NCI-H748 treated with DMSO at 0.1 percent for 48 hours (cell line): Measurements from ENCODE around the gene ZNF436.

Experiments
- DNase-seq: peaks from one replicate; lab custom pipeline; 2025; lab: John Stamatoyannopoulos, UW

ZNF436 gene

DNA sequence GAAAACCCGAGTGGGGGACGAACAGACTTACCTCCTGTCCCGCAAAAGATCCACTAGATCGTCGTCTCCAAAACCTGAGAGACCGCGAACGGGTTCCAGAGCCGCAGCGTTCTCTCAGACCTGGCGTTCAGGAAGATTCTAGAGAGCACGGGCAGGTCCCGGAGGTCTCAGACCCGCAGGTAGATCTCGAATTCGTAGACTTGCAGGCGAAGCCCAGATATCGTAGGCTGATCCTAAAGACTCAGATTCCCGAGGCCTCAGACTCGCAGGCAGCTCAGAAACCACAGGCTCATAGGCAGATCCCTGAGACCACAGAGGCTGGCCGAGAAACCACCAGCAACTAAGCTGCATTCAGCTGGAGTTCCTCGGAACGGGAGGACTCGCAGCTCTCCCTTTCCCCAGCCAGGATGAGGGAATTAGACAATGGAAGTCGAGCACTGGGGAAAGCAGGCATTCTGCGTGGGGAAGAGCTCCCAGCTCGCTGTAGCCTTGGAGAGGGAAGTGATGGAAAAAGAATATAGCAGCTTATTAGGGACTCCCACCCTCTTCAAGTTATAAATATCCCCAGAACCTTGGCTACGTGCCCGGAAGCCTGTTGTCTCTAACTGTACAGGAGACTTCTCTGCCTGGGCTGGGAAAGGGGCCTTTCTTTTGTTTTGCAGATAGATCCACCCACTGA is at the start of gene ZNF436:
TSS of gene ZNF436 (minus strand) at position 502 of the 679 bp plus-strand sequence. CDS start 1,831 bp downstream, outside the sequence.
- DNase-seq: peak; percentile 42

DNA sequence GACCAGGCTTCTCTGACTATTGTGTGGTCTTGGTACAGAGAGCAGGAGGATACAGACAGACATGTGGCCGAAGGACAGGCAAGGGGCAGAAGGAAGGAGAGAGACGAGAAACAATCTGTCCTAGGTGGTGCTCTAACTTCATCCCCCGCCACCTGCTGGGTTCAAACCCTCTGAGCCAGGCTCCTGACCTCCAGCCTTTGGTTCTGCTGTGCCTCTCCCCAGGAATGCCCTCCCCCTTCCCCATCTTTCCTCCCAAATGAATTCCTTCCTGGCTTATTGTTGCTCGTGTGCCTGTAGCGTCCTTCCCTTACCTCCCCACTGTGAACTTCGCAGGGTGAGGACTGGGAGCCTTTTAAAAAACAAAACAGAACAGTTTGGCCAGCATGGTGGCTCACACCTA is 49.5 kb upstream of the ZNF436 start:
- DNase-seq: no peak

DNA sequence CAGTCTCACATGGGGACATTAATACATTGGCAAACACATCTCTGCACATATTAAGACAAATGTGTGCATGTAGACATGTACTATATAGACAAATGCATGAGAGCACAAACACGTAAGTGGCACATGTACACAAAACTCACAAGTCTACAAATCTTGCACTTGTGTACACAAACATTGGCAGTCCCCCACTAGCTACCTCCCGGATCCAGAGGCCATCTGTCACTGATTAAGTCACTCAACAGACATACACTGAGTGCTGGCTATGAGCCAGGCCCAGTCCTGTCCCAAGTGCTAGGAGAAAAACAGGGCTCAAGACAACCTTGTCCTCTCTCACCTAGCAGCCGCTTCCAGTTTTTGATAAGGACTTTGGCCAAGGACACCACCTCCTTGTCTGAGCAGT is 47.9 kb upstream of the ZNF436 start:
- no peak for DNase-seq

DNA sequence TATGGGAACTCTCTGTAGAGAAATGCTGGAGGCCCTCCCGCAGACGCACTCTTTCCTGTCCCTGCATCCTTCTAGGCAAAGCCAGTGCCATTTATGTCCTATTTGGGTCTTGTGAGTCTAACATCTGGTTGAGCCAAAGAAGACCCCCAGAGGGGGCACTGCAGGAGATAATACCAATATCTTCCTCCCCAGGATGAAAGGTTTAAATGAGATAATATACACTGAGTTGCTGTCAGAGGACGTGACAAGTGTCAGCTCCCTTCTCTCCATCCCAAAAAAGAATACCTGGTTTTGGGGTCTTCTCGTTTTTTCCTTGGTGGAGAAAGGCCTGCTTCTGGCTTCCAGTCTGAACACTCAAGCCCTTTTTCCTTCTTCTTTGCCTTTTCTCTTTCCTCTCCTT is 47.3 kb upstream of the ZNF436 start:
- DNase-seq: no peak

DNA sequence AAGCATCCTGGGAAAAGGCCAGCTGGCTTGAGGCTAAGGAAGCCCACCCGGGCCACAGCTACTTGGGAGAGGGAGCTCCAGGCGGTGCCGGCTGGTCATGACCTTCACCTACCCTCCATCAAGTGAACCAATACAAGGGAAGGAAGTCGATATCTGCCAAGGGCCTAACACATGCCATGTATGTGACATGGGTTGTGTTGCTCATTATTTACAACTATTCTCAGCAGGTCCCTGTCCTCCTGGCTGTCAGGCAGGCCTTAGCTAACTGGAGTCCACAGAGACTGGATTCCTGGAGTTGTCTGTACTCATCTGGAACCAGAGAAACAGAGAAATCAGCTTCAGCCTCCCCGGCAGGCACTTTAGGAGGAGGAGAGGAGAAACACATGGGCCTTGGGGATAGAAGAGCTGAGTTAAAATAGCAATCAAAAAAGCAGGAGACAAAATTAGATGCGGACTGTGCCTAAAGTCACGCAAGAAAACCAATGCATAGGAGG is 39.2 kb upstream of the ZNF436 start:
- DNase-seq: no peak

DNA sequence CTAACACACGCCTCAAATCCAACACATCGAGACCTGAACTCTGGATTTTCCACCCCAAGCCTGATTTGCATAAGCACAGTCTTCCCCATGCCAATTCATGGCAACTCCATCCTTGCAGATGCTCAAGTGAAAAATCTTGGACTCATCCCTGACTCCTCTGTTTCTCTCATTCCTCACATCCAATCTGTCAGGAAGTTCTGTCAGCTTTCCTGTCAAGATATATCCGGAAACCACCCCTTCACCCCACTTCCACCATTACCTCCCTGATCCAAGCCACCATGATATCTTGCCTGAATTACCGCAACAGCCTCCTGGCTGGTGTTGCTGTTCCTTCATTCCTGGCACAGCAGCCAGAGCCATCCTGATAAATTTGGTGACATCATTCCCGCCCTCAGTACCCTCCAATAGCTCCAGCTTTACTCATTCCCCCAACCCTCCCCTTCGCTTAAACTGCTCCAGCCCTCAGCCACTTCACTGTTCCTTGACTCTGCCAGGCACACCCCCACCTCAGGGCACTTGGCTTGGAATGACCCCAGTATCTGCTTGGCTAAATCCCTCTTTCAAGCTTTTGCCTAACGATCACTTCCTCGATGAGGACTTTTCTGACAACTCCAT is 37.5 kb upstream of the ZNF436 start:
- DNase-seq: no peak

DNA sequence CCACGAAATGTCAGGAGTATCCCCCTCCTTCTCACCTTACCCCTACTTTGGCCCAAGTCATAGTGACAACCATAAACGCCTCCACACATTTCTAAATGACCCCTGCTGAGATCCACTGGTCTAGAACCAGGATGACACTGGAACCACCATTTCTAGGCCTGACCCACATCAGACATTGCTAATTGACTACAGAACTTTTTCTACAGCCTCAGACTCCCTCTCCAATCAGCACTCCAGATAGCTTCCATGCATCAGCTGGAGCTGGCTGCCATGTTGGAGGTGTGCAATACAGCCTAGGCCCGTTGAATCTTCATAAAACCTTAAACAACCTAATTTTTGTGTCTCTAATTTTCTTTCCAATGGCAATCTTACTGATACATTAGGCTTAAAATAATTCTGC is 36.3 kb upstream of the ZNF436 start:
- no peak for DNase-seq

DNA sequence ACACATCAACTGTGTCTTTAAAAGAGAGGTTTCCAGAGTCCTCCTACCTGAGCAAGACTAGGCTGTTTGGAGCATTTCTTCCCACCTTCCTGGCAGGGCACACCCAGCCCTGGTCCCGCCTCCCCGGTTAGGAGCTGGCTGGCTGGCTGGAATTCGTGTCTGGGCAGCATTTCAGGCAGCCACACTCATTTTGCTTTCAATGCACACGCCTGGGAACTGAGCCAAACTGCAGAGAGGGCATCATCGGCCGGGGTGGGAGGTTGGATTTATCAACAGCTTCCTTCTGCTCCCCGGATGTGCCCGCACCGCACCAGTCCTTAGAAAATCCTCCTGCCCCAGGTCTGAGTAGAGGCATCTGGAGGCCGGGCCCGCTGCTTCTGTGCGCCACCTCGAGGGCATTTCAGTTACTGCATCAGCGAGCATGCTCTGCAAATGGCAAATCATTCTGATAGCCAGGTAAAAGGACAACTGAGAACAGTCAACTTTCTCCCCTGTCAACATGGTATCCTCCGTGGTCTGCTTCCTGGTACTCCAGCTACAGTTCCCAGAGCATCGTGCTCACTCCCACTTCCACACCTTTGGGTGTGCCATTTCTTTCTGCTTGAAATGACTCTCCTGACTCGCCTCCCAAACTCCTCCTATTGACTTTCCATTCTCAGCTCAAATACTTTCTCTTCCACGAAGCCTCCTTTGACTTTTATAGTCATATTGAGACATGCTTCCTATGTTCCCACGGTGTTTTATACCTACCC is 34.3 kb upstream of the ZNF436 start:
- peak; percentile 75 for DNase-seq

DNA sequence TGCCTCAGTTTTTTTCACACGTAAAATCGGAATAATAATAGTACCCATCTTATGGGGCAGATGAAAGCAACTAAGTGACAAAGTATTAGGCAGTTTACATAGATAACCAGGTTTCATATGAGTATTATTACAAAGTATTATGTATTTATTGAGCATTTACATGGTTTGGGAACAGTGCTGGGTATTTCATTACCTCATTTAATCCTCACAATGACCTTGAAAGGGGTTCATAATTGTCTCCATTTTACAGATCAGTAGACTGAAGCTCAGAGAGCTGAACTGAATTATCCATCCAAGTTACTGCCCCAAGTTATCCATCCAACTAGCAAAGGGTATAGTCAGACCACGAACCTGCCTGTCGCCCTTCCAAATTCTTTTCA is 33.7 kb upstream of the ZNF436 start:
- DNase-seq: no peak

DNA sequence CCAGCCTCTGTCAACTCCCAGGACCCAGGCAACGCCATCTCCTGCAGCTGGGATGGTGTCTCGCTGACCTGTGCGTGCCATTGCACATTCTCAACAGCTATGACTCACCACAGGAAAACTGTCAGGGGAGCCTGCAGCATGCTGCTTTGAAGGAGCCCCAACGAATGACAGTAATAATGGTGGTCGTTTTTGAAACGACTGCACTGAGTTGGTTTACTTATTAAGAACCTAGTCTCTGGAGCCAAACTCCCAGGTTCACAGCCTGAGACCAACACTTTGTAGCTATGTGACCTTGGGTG is 33.4 kb upstream of the ZNF436 start:
- DNase-seq: no peak

DNA sequence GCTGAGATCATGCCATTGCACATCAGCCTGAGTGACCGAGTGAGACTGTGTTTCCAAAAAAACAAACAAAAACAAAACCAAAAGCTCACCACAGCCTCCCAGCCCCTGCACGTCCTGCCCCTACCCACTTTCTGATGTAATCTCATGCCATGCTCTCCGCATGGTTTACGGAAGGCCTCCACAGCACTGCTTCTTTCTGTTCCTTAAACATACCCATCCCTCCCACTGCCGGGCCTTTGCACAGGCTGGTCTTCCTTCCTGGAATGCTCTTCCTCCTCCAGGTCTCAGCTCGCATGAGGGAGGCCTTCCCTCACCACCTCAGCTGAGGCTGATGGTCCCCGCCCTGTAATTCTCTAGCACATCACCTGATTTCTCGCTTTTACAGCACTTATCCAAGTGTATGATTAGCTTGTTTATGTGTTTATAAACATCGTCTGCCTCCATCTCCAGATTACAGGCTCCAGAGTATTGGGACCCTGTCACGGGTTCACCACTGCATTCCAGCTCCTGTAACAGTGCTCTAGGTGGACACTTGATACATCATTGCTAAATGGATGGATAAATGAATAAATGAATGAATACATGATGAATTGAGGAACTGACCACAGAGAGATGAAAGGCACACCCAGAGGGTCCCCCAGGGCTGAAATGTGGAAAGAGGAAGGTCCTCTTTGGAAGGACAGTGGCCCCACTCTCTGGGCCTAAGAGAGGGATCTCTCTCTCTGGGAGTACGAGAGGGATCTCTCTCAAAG is 32.8 kb upstream of the ZNF436 start:
- no peak for DNase-seq

DNA sequence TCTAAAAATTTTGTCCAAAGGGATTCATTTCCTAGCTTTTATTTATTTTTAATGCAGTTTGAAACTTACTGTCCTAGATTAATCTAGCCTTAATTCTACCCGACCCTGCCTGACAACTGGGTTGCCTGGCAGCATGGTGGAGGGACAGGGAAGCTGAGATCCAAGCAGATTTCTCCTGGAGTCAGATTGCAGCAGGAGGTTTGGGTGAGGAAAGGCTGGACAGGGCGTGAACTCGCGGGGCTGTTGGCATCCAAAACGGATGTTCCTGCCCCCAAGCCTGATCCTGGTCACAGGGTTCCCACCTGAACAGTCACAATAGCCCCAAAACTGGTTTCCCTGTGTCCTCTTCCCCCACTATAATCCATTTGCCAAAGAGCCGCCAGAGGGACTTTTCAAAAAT is 31.7 kb upstream of the ZNF436 start:
- no peak for DNase-seq

DNA sequence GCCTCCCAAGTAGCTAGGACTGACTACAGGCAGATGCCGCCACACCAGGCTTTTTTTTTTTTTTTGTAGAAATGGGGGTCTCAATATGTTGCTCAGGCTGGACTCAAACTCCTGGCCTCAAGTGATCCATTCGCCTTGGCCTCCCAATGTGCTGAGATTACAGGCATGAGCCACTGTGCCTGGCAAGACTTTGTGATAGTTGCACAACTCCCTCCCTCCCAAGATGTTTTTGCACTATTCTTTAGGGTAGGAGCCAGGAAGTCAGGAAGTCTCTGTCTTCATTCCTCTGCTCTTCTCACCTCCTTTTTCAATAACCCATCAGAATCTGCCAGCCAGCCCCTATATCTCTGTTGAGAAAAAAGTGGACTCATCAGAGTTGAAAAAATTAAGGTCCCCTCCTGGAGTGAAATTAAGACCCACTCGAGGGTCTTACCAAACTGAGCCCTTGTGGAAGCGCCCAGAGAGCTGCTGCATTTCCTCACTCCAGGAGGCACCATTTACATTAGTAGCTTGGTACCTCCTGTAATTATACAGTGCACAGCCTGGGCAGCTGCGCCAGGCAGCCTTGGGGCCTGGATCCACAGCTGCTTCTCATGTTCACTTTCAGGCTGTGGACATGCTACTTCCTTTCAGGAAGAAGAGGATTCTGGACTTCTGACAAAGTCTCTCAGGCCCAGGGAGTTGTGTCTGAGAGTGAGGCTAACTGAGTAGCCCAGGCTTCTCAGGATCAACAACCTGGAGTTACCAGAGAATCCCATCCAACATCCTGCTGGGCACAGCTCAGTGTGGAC is 30.9 kb upstream of the ZNF436 start:
- DNase-seq: no peak

DNA sequence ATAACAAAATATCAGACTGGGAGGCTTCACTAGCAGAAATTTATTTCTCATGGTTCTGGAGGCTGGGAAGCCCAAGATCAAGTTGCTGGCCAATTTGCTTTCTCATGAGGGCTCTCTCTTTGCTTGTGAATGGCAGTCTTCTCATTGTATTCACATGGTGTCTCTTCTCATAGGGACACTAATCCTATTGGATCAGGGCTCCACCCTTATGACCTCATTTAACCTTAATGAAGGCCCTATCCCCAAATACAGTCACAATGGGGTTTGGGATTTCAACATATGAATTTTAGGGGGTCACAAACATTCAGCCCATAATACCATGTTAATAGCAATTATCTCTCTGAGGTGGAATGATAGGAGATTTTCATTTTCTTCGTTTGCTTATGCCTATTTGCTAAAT is 29.6 kb upstream of the ZNF436 start:
- no peak for DNase-seq

DNA sequence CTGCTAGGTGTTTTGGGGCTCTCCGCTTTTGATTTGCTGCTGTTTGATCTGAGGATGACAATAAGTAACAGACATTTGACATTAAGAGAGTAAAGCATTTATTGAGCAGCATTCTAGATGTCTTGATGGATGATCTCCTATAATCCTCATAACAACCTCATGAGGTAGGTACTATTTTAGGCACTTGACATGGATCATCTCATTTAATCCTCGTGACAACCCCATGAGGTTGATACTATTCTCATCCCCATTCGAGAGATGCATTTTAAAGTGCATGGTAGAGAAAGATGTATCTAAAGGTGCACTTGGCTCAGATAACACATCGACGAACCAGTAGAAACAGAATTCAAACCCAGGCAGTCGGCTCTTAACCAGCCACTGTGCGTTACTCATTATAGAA is 28.3 kb upstream of the ZNF436 start:
- no peak for DNase-seq

DNA sequence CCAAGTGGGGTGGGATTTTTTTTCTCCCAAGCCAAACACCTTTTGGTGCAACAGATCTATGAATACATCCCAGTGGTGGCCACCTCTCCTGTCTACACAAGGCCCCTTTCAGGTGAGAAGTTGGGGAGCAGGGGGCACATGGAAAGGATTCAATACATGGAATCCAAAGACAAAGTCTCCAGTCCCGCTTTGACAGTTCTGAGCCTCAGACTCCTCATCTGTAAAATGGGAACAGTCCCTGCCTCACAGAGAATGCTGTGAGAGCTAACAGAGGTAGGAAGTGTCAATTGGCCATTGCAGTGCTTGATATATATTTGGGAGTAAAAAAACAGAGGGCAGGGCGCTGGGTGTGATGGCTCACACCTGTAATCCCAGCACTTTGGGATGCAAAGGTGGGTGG is 26.7 kb upstream of the ZNF436 start:
- no peak for DNase-seq

DNA sequence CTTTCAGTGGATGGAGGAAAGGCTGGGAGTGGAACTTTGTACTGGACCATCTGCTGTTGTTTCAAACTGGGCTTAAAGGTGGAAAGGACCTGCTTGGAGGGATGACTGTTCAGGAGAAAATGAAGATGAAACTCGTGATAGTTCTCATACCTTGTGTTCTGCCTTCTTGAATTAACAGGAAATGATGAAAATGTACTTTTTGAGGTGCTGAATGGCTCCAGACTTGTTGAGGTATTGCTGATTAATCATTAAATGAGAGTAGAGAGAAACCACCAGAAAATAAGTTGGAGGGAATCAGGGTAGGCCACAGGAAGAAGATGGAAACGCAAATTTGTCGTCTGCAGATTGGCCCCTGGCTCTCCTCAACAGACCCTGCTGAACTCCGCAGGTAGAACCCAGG is 26.2 kb upstream of the ZNF436 start:
- no peak for DNase-seq

DNA sequence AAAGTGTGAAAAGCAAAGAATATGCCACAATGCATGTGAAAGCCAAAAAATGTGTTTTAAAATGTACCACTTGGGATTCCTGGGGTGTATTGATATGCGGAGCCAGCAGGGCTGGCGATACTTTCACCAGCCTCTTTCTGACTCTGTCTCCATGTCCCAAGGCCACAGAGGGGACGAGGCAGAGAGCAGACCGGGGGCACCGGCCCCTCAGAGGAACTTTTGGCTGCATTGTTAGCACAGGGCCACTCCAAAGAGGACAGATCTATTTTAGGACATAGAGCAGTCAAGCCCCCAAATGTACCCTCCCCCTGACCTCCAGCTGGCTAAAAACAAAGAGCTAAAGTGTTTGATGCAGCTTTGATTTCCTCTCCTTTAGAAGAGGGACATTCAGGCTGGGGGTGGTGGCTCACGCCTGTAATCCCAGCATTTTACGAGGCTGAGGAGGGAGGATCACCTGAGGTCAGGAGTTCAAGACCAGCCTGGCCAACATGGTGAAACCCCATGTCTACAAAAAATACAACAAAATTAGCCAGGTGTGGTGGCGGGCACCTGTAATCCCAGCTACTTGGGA is 25.6 kb upstream of the ZNF436 start:
- DNase-seq: no peak

DNA sequence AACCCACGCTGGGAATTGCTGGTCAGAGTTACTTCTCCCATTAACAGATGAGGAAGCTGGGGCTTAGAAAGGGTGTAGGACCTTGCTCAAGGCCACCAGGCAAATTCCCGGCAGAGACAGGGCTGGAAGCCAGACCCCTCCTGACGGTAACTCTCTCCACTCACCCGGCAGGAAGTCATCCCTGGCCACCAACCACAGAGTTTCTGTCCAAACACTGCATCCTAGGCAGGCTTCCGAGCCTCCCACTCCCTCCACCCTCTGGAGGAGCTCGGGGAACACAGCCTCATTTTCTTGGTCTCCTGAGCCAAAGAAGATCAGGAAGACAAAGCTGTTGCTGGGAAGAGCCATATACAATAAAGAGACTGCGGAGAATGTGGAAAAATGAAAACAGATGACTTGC is 25.0 kb upstream of the ZNF436 start:
- DNase-seq: no peak

DNA sequence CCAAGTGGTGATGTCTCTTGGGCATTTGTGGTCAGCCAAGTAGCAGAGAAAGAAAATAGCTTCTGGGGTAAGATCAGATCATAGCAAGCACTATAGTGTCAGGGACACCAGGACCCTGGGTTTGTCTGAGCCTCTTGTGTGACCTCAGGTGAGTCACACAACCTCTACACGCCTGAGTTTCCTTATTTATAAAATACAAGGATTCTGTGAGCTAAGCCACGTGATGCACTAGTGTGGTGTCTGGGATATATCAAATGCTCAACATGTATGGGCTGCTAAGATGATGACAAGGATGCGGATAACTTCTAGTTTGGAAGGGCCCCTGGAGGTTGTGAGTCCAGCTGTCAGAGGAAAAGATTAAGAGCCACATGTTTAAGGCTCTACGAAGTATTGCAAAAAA is 24.5 kb upstream of the ZNF436 start:
- DNase-seq: no peak

DNA sequence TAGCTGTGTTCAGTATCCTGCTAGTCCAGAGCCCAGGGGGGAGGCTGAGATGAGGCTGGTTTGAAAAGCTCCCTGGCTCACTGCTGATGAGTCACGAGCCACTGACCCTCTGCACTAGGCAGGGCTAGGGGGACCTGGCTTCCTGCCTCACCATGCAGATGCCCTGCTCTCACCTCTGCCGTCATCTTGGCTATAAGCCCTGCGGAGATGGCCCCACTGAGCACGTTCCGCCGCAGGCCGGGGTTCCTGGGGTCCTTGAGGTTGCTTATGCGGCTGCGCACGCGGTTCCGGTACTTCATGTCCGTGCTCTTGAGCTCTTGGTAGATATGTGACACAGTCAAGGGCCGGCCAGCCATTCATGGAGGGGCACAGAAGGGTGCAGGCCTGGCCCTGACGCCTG is 24.1 kb upstream of the ZNF436 start:
- no peak for DNase-seq
